ENCODE measurements around the gene TMCO6.

DNA sequence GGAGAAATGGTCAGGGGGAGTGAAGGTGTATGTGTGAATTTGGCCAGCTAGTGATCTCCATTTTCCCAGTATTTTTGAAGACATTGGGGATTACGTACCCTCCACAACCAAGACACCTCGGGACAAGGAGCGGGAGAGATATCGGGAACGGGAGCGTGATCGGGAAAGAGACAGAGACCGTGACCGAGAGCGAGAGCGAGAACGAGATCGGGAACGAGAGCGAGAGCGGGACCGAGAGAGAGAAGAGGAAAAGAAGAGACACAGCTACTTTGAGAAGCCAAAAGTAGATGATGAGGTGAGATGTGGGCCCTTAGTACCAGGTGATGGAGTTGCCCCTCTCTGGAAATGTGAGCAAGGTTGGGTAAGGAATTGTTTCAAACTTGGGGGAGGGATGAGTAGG, 19.6 kb downstream of the TMCO6 start:
- TF ChIP-seq, protein P1, sequence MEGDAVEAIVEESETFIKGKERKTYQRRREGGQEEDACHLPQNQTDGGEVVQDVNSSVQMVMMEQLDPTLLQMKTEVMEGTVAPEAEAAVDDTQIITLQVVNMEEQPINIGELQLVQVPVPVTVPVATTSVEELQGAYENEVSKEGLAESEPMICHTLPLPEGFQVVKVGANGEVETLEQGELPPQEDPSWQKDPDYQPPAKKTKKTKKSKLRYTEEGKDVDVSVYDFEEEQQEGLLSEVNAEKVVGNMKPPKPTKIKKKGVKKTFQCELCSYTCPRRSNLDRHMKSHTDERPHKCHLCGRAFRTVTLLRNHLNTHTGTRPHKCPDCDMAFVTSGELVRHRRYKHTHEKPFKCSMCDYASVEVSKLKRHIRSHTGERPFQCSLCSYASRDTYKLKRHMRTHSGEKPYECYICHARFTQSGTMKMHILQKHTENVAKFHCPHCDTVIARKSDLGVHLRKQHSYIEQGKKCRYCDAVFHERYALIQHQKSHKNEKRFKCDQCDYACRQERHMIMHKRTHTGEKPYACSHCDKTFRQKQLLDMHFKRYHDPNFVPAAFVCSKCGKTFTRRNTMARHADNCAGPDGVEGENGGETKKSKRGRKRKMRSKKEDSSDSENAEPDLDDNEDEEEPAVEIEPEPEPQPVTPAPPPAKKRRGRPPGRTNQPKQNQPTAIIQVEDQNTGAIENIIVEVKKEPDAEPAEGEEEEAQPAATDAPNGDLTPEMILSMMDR (conservative IDR thresholded peaks at IDR 0.05; ENCODE audit: low read length): no peak
- TF ChIP-seq EZH2phosphoT487 (IDR thresholded peaks at IDR 0.05; ENCODE audit: borderline replicate concordance, low read depth, low read length): no peak
